GM12891 (cell line): ENCODE results near the gene LASP1NB.

Experiments used
- PAX5 ChIP-seq: IDR thresholded peaks from 2 replicates; pipeline ENCODE4 v1.6.1; 2011; ENCODE audit warnings: low read length, moderate library complexity, mild to moderate bottlenecking; ENCODE audit not compliant: insufficient read depth, severe bottlenecking
- POLR2A ChIP-seq: IDR thresholded peaks from 2 replicates; pipeline ENCODE4 v1.6.1; 2011; ENCODE audit warnings: low read depth, low read length, control low read depth
- POLR2AphosphoS5 ChIP-seq: IDR thresholded peaks from 2 replicates; pipeline ENCODE4 v1.6.1; 2011; ENCODE audit warnings: low read depth, low read length, control low read depth
- SPI1 ChIP-seq: IDR thresholded peaks from 2 replicates; pipeline ENCODE4 v1.6.1; 2011; ENCODE audit warnings: low read depth, low read length, control low read depth
- TAF1 ChIP-seq: IDR thresholded peaks from 2 replicates; pipeline ENCODE4 v1.6.1; 2011; ENCODE audit warnings: low read depth, low read length, control low read depth

DNA sequence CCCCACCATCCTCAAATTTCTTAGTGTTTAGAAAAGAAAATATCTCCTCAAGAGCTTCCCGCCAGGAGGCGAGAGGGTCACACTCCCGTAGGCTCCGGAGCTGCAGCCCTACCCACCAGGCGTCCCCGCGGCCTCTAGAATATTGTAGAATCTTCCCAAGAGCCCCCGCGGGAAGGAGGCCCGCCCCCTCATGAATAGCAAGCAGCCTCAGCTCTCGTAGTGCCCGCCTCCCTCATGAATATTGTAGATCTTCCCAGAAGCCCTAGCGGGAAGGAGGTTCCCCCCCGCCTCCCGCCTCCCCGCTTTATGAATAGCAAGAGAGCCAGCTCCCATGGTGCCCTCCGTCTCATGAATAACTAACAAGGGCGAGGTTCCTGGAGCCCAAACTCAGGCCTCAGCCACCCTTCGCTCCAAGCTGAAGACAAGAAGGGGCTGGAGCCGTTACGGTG is 41.9 kb downstream of the LASP1NB start, which contains the start of gene FBXO47:
- no peak for TF ChIP-seq POLR2A
- TF ChIP-seq TAF1: no peak
- TF ChIP-seq POLR2AphosphoS5: no peak
- TF ChIP-seq PAX5: no peak
- TF ChIP-seq SPI1: no peak
